ENCODE data around the gene MDM1. TPM values are rescaled to one million over a fixed set of nuclear protein-coding genes. Genes with fewer than 3 reads are reported as not detected.

MDM1 gene
- total RNA-seq, 1 donor from 2014 or later = 5.0 TPM

GRCh38 chr12:68331500-68331868, 678 bp downstream of the MDM1 start:
- no peak for DNase-seq (ENCODE audit: low spot score)
- intact Hi-C loops (cut with DNase I) = loop anchor here (5.0 kb wide), 2 partner anchors 281 to 974 kb away; partner anchors contain the start of gene RAP1B

GRCh38 chr12:68327896-68328295, 4.3 kb downstream of the MDM1 start:
- intact Hi-C loops (cut with DNase I) = no loop called here
- no peak for DNase-seq (ENCODE audit: low spot score)

GRCh38 chr12:68326716-68327115, 5.4 kb downstream of the MDM1 start:
- no peak for DNase-seq (ENCODE audit: low spot score)
- intact Hi-C loops (cut with DNase I) = no loop called here

GRCh38 chr12:68325966-68326365, 6.2 kb downstream of the MDM1 start:
- intact Hi-C loops (cut with DNase I) = no loop called here
- DNase-seq (ENCODE audit: low spot score) = no peak

- DNase-seq (ENCODE audit: low spot score) = no peak
- intact Hi-C loops (cut with DNase I) = no loop called here
Measured at GRCh38 chr12:68324531-68324930, 7.6 kb downstream of the MDM1 start.

- intact Hi-C loops (cut with DNase I) = no loop called here
- DNase-seq (ENCODE audit: low spot score) = no peak
Measured at GRCh38 chr12:68321140-68321539, 11.0 kb downstream of the MDM1 start.

GRCh38 chr12:68319988-68320623, 12.1 kb downstream of the MDM1 start:
- no peak for DNase-seq (ENCODE audit: low spot score)

GRCh38 chr12:68317047-68317667, 15.0 kb downstream of the MDM1 start:
- no peak for DNase-seq (ENCODE audit: low spot score)
- intact Hi-C loops (cut with DNase I) = loop anchor here (1.0 to 10.0 kb wide), 2 partner anchors 94 to 272 kb away; no protein-coding TSS in a partner anchor

More at GRCh38 chr12:68319988-68320623, 12.1 kb downstream of the MDM1 start:
- intact Hi-C loops (cut with DNase I) = loop anchor here (10.0 kb wide), 1 partner anchor 275 kb away; no protein-coding TSS in a partner anchor

- intact Hi-C loops (cut with DNase I) = loop anchor here (10.0 kb wide), 1 partner anchor 266 kb away; no protein-coding TSS in a partner anchor
Measured at GRCh38 chr12:68310370-68310769, 21.8 kb downstream of the MDM1 start.

GRCh38 chr12:68306564-68306963, 25.6 kb downstream of the MDM1 start:
- intact Hi-C loops (cut with DNase I) = no loop called here
- DNase-seq (ENCODE audit: low spot score) = no peak

More at GRCh38 chr12:68310370-68310769, 21.8 kb downstream of the MDM1 start:
- no peak for DNase-seq (ENCODE audit: low spot score)

GRCh38 chr12:68305278-68305677, 26.9 kb downstream of the MDM1 start:
- DNase-seq (ENCODE audit: low spot score) = no peak
- intact Hi-C loops (cut with DNase I) = no loop called here

- intact Hi-C loops (cut with DNase I) = no loop called here
Measured at GRCh38 chr12:68304626-68305025, 27.5 kb downstream of the MDM1 start.

GRCh38 chr12:68303850-68304249, 28.3 kb downstream of the MDM1 start:
- no peak for DNase-seq (ENCODE audit: low spot score)
- intact Hi-C loops (cut with DNase I) = no loop called here

More at GRCh38 chr12:68304626-68305025, 27.5 kb downstream of the MDM1 start:
- DNase-seq (ENCODE audit: low spot score) = no peak

- no peak for DNase-seq (ENCODE audit: low spot score)
- intact Hi-C loops (cut with DNase I) = no loop called here
Measured at GRCh38 chr12:68297929-68298328, 34.2 kb downstream of the MDM1 start.

- intact Hi-C loops (cut with DNase I) = no loop called here
- DNase-seq (ENCODE audit: low spot score) = no peak
Measured at GRCh38 chr12:68294251-68294650, 37.9 kb downstream of the MDM1 start.

- intact Hi-C loops (cut with DNase I) = no loop called here
- no peak for DNase-seq (ENCODE audit: low spot score)
Measured at GRCh38 chr12:68293347-68293746, 38.8 kb downstream of the MDM1 start.

GRCh38 chr12:68292151-68292943, 39.8 kb downstream of the MDM1 start:
- intact Hi-C loops (cut with DNase I) = no loop called here
- no peak for DNase-seq (ENCODE audit: low spot score)

- intact Hi-C loops (cut with DNase I) = no loop called here
Measured at GRCh38 chr12:68291396-68292036, 40.6 kb downstream of the MDM1 start.

GRCh38 chr12:68290126-68290525, 42.0 kb downstream of the MDM1 start:
- intact Hi-C loops (cut with DNase I) = no loop called here
- no peak for DNase-seq (ENCODE audit: low spot score)

More at GRCh38 chr12:68291396-68292036, 40.6 kb downstream of the MDM1 start:
- DNase-seq (ENCODE audit: low spot score) = no peak

GRCh38 chr12:68287106-68287505, 45.1 kb downstream of the MDM1 start:
- DNase-seq (ENCODE audit: low spot score) = no peak
- intact Hi-C loops (cut with DNase I) = no loop called here

All from cardiac septum (tissue), 1 donor.